Subcutaneous adipose tissue (tissue), 4 donors: ENCODE results near the gene ANKRD11. TPM values are rescaled to one million over a fixed set of nuclear protein-coding genes. Genes with fewer than 3 reads are reported as not detected.

Experiments
- total RNA-seq, 4 donors: library from RNA; depleted of rRNA; stranded (reverse); fragments of >200 nt; gene quantifications; one replicate each; pipeline ENCODE4 v1.1.0, GENCODE V29; 2016
- TF ChIP-seq, protein P1 (sequence below): fragments of 450-650 bp; IDR thresholded peaks from one replicate; pipeline ENCODE4 v1.5.1; 2016; ENCODE audit warnings: low read depth, mild to moderate bottlenecking, control low read depth, antibody characterized with exemption, moderate library complexity

The ANKRD11 gene
- total RNA-seq, 4 donors from 2014 or later = 56.1 to 190 (median 62.6) TPM

DNA sequence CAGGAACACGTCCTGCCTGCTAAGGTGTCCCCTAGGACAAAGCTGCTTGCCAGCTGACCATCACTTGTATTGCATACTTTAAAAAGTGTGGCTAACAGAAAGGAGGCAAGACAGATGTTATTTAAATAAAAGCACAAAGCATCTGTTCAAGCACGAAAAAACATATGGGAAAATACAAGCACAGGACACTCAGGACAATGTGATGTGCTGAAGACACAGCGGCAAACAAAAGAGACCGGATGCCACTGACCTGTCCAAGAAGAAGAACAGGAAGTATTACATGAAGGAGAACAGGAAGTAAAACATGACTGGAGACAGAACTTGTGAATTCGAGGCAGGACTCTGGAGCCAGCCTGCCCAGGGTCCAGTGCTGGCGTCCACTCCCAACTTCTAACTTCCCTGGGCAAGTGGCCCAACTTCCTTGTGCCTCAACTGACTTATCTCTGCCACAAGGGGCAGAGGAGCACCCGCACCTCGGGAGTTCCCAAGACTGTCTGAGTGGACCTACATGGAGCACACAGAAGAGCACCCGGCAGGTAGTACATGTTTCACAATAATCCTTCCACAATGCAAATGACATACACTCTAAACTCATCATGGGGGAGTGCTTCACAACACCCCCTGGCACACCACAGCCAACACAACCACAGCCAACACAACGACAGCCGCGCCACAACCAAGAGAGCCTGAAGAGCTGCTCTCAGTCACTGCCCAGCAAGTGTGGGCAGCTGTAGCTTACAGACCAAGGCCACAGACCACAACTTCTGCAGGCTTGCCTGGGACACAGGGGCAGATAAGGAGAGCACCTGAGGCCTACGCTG, 36.6 kb downstream of the ANKRD11 start:
- TF ChIP-seq, protein P1, sequence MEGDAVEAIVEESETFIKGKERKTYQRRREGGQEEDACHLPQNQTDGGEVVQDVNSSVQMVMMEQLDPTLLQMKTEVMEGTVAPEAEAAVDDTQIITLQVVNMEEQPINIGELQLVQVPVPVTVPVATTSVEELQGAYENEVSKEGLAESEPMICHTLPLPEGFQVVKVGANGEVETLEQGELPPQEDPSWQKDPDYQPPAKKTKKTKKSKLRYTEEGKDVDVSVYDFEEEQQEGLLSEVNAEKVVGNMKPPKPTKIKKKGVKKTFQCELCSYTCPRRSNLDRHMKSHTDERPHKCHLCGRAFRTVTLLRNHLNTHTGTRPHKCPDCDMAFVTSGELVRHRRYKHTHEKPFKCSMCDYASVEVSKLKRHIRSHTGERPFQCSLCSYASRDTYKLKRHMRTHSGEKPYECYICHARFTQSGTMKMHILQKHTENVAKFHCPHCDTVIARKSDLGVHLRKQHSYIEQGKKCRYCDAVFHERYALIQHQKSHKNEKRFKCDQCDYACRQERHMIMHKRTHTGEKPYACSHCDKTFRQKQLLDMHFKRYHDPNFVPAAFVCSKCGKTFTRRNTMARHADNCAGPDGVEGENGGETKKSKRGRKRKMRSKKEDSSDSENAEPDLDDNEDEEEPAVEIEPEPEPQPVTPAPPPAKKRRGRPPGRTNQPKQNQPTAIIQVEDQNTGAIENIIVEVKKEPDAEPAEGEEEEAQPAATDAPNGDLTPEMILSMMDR = no peak

DNA sequence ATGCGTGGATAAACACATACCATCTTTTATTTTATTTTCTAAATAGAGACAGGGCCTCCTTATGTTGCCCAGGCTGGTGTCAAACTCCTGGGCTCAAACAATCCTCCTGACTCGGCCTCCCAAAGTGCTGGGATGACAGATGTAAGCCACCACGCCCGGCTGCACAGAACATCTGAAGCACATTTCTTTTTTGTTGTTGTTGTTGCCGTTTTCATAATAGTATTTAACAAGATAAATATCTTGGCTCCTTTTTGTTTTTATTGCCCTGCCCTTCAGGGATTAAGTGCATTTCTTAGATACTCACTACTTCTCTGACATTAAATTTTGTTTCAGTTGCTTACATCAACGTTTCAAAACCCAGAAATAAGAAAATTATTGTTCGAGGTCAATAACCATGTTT, 37.4 kb downstream of the ANKRD11 start:
- TF ChIP-seq, protein P1 = no peak

DNA sequence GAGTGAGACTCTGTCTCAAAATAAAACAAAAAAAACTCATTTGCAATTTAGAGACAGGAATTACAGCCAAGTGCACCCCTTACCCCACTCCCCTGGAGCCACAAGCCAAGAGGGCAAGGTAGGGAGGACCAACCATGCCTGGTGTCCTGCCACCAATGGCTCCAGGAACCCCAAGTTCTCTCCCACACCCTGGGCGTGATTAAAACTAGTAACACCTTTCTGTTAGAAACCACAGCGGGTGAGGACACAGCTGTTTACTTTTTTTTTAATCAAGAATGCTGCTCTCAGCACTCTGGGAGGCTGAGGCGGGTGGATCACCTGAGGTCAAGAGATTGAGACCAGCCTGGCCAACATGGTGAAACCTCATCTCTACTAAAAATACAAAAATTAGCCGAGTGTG, 38.1 kb downstream of the ANKRD11 start:
- TF ChIP-seq, protein P1 = no peak

DNA sequence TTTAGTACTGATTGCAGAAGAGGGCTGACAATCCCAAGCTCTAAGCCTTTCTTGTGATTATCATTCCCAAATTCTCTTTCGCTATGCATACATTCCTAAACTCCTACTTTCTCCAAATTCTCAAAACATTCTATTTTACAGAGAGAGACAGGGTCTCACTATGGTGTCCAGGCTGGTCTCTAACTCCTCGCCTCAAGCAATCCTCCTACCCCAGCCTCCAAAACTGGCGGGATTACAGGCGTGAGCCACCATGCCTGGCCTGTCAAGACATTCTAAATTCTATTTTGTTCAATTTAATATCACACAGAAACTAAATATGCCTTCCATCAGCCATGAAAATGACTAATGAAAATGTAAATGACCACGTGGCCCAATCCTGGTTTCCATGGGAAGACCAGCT, 39.8 kb downstream of the ANKRD11 start:
- TF ChIP-seq, protein P1 = no peak

DNA sequence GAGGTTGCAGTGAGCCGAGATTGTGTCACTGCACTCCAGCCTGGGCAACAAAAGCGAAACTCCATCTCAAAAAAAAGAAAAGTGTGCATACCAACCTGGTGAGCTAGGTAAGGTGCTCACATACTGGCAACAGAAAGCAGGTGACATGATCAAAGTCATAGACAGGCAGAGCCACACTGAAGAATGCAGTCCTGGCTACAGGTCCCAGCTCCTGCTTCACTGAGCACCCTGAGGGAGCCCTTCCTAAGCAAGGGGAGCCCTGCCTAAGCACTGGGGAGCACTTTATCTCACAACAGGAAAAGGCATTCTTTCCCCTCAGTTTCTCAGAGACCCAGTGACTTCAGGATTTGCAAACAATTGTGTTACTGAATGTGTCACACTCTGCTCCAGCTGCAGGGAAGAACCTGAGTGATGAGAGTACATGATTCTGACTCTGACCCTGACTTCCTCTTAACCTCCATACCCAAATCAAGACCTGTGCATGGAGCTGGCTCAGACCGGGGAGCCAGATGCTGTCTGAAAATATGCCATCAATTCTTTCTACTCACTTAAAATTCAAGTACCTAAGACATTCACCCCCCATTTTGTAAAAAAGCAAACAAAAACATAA, 40.5 kb downstream of the ANKRD11 start:
- TF ChIP-seq, protein P1 = no peak

DNA sequence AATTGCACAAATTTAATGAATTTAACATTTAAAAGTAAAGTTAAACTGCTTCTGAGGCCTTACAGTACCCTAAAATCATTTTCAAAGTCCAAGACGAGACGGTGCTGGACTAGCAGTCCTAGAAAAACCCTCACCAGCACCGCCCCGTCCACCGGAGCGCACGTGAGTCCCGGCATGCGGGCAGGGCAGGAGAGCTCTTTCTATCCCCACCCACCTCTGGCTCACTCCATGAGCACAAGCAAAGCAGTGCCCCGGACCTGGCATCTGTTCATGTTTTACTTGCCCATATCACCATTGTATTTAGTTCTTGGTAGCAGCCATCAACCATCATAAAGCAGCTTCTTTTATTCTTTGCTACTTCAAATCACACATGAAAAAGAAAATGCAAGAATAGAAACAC, 41.7 kb downstream of the ANKRD11 start:
- TF ChIP-seq, protein P1 = no peak

DNA sequence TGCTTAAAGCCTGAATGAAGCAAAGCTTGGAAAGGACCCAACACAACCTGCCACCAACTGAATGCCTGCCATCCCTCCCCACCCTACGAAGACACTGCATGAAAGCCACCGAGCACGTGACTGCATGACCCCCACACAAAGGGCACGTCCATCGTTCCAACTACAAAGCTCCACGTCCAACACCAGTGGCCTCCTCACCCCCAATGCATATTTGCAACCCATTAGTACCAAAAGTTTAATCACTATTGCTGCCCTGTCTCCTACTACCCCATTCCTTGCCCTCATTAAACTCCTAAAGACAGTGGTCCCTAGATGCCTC, 43.4 kb downstream of the ANKRD11 start:
- TF ChIP-seq, protein P1 = no peak
